GM12874 (cell line): ENCODE data around the gene CPEB1.

Source experiments
- CTCF ChIP-seq: IDR thresholded peaks from 2 replicates; pipeline ENCODE4 v1.5.1; 2011; ENCODE audit warnings: low read depth, mild to moderate bottlenecking, control low read depth, low read length, moderate library complexity; ENCODE audit not compliant: insufficient read depth

Gene CPEB1

GRCh38 chr15:82648257-82649103 is 1.3 kb upstream of the CPEB1 start:
- no peak for TF ChIP-seq CTCF

- TF ChIP-seq CTCF, result no peak
Observed at GRCh38 chr15:82647835-82648256, 683 bp upstream of the CPEB1 start.

GRCh38 chr15:82646250-82647044 is 716 bp downstream of the CPEB1 start:
- no peak for TF ChIP-seq CTCF

- no peak for TF ChIP-seq CTCF
Observed at GRCh38 chr15:82643992-82644391, 3.2 kb downstream of the CPEB1 start.

- TF ChIP-seq CTCF, result no peak
Observed at GRCh38 chr15:82642656-82643055, 4.5 kb downstream of the CPEB1 start.

GRCh38 chr15:82641129-82641798 is 5.9 kb downstream of the CPEB1 start:
- no peak for TF ChIP-seq CTCF

GRCh38 chr15:82640672-82641071 is 6.5 kb downstream of the CPEB1 start:
- no peak for TF ChIP-seq CTCF
